H9 (cell line): ENCODE results near the gene IL11RA. TPM values are rescaled to one million over a fixed set of nuclear protein-coding genes. Genes with fewer than 3 reads are reported as not detected.

Experiments used
- DNase-seq: peaks from one replicate; pipeline ENCODE4 v3.0.0-alpha.2; 2017
- H2AFZ ChIP-seq: one replicate; pipeline ENCODE4 v1.6.1; 2013; ENCODE audit warnings: mild to moderate bottlenecking, low read length, control low read depth, moderate library complexity
- H2AK5ac ChIP-seq: 2 replicates; pipeline ENCODE4 v1.6.1; 2013; ENCODE audit warnings: low read length, control low read depth, mixed read lengths; ENCODE audit not compliant: insufficient read length
- H2BK120ac ChIP-seq: one replicate; pipeline ENCODE4 v1.6.1; 2013; ENCODE audit warnings: low read depth, mild to moderate bottlenecking, low read length, control low read depth, inconsistent platforms; ENCODE audit not compliant: poor library complexity, severe bottlenecking
- H2BK12ac ChIP-seq: 2 replicates; pipeline ENCODE4 v1.6.1; 2013; ENCODE audit warnings: low read length, control low read depth, mixed read lengths, low read depth; ENCODE audit not compliant: insufficient read length
- H2BK15ac ChIP-seq: 2 replicates; pipeline ENCODE4 v1.6.1; 2013; ENCODE audit warnings: low read depth, low read length, control low read depth
- H2BK20ac ChIP-seq: one replicate; pipeline ENCODE4 v1.6.1; 2013; ENCODE audit warnings: low read depth, mild to moderate bottlenecking, low read length, control low read depth, inconsistent platforms; ENCODE audit not compliant: poor library complexity, severe bottlenecking
- H2BK5ac ChIP-seq: 2 replicates; pipeline ENCODE4 v1.6.1; 2013; ENCODE audit warnings: low read length, control low read depth, mixed read lengths; ENCODE audit not compliant: insufficient read length
- H3K14ac ChIP-seq: 2 replicates; pipeline ENCODE4 v1.6.1; 2013; ENCODE audit warnings: low read length, control low read depth; ENCODE audit not compliant: insufficient read depth
- H3K18ac ChIP-seq: 2 replicates; pipeline ENCODE4 v1.6.1; 2013; ENCODE audit warnings: low read depth, mild to moderate bottlenecking, mixed read lengths, low read length, control low read depth; ENCODE audit not compliant: insufficient read length
- H3K23ac ChIP-seq: 2 replicates; pipeline ENCODE4 v1.6.1; 2013; ENCODE audit warnings: low read length, control low read depth, mixed read lengths, low read depth; ENCODE audit not compliant: insufficient read length
- H3K23me2 ChIP-seq: 2 replicates; pipeline ENCODE4 v1.6.1; 2013; ENCODE audit warnings: low read depth, mild to moderate bottlenecking, mixed read lengths, low read length, control low read depth; ENCODE audit not compliant: insufficient read length, poor library complexity, severe bottlenecking
- H3K27ac ChIP-seq: 2 replicates; pipeline ENCODE4 v1.5.1; 2013; ENCODE audit warnings: low read length, control low read depth, mixed read lengths, low read depth; ENCODE audit not compliant: insufficient read length
- H3K27me3 ChIP-seq: 2 replicates; pipeline ENCODE4 v1.6.1; 2013; ENCODE audit warnings: low read length, control low read depth, inconsistent platforms; ENCODE audit not compliant: insufficient read depth
- H3K4ac ChIP-seq: 2 replicates; pipeline ENCODE4 v1.6.1; 2013; ENCODE audit warnings: low read depth, mild to moderate bottlenecking, control low read depth, inconsistent platforms, low read length, moderate library complexity
- H3K4me1 ChIP-seq: 2 replicates; pipeline ENCODE4 v1.6.1; 2013; ENCODE audit warnings: low read length, control low read depth, inconsistent platforms; ENCODE audit not compliant: insufficient read depth
- H3K4me2 ChIP-seq: 2 replicates; pipeline ENCODE4 v1.6.1; 2013; ENCODE audit warnings: low read length, control low read depth, mixed read lengths; ENCODE audit not compliant: insufficient read length, insufficient read depth
- H3K56ac ChIP-seq: 2 replicates; pipeline ENCODE4 v1.6.1; 2013; ENCODE audit warnings: low read depth, mild to moderate bottlenecking, mixed read lengths, low read length, control low read depth; ENCODE audit not compliant: insufficient read length
- H3K79me1 ChIP-seq: 2 replicates; pipeline ENCODE4 v1.6.1; 2013; ENCODE audit warnings: low read depth, mild to moderate bottlenecking, moderate library complexity, low read length, control low read depth, inconsistent platforms; ENCODE audit not compliant: insufficient read depth, poor library complexity, severe bottlenecking
- H3K79me2 ChIP-seq: 2 replicates; pipeline ENCODE4 v1.6.1; 2013; ENCODE audit warnings: low read length, control low read depth, inconsistent platforms; ENCODE audit not compliant: insufficient read depth
- H3K9ac ChIP-seq: 2 replicates; pipeline ENCODE4 v1.6.1; 2013; ENCODE audit warnings: low read length, control low read depth, mixed read lengths; ENCODE audit not compliant: insufficient read length; ENCODE audit errors: extremely low read depth
- H3K9me3 ChIP-seq: one replicate; pipeline ENCODE4 v1.6.1; 2013; ENCODE audit warnings: low read depth, low read length, inconsistent platforms; ENCODE audit not compliant: control insufficient read depth
- H3T11ph ChIP-seq: one replicate; pipeline ENCODE4 v1.6.1; 2013; ENCODE audit warnings: mild to moderate bottlenecking, low read length, control low read depth, inconsistent platforms
- H4K20me1 ChIP-seq: one replicate; pipeline ENCODE4 v1.6.1; 2013; ENCODE audit not compliant: control insufficient read depth, insufficient read length, insufficient read depth
- H4K5ac ChIP-seq: 2 replicates; pipeline ENCODE4 v1.6.1; 2013; ENCODE audit warnings: low read depth, mild to moderate bottlenecking, mixed read lengths, low read length, control low read depth; ENCODE audit not compliant: insufficient read length
- H4K8ac ChIP-seq: replicated peaks from 2 replicates; pipeline ENCODE4 v1.6.1; 2013; ENCODE audit warnings: low read length, control low read depth, mixed read lengths, low read depth; ENCODE audit not compliant: insufficient read length
- H4K91ac ChIP-seq: 2 replicates; pipeline ENCODE4 v1.6.1; 2013; ENCODE audit warnings: low read depth, mild to moderate bottlenecking, moderate library complexity, mixed read lengths, low read length, control low read depth; ENCODE audit not compliant: insufficient read length
- H3K27ac Mint-ChIP-seq, 3 experiments: 2 replicates in 2 of 3; 3 replicates in 1 of 3; pipeline ENCODE4 v1.8.0; 2020 to 2021; ENCODE audit warnings: mixed read lengths in 3 of 3, mild to moderate bottlenecking in 1 of 3, moderate library complexity in 1 of 3
- H3K27me3 Mint-ChIP-seq: 2 replicates; pipeline ENCODE4 v1.8.0; 2021; ENCODE audit warnings: low read depth, mild to moderate bottlenecking, moderate library complexity, mixed read lengths
- H3K36me3 Mint-ChIP-seq, 3 experiments: 2 replicates in 2 of 3; 3 replicates in 1 of 3; pipeline ENCODE4 v1.8.0; 2020 to 2021; ENCODE audit warnings: low read depth in 3 of 3, mixed read lengths in 3 of 3; ENCODE audit not compliant: insufficient read depth in 1 of 3
- H3K4me1 Mint-ChIP-seq, 2 experiments: 2 replicates each; pipeline ENCODE4 v1.8.0; 2020; ENCODE audit warnings: mixed read lengths in 2 of 2
- H3K4me3 Mint-ChIP-seq, 2 experiments: 2 replicates in 1 of 2; 3 replicates in 1 of 2; pipeline ENCODE4 v1.8.0; 2020 to 2021; ENCODE audit warnings: mild to moderate bottlenecking in 2 of 2, mixed read lengths in 2 of 2, moderate library complexity in 1 of 2
- H3K9me3 Mint-ChIP-seq, 2 experiments: 2 replicates in 1 of 2; 3 replicates in 1 of 2; pipeline ENCODE4 v1.8.0; 2020; ENCODE audit warnings: mild to moderate bottlenecking in 2 of 2, mixed read lengths in 2 of 2, moderate library complexity in 1 of 2
- CTCF ChIP-seq: fragments of 200-600 bp; sonication (generic); conservative IDR thresholded peaks from 3 replicates; pipeline ENCODE4 v1.8.0; 2021; ENCODE audit warnings: antibody characterized with exemption, mild to moderate bottlenecking
- WGBS: extraction: QIAGEN DNeasy Blood & Tissue Kit; methylation state at CpG from one replicate; pipeline ENCODE4 v1.1.7; 2013; ENCODE audit warnings: missing lambda C conversion rate, low lambda C conversion rate, mixed read lengths; ENCODE audit not compliant: insufficient read length; ENCODE audit errors: extremely low coverage; 5-methylcytosine and 5-hydroxymethylcytosine counted together
- total RNA-seq: library from RNA; stranded (reverse); gene quantifications from 2 replicates; pipeline ENCODE4 v1.2.1, GENCODE V29; 2021

Gene IL11RA
- total RNA-seq, 1 experiment from 2014 or later: 8.7 TPM

GRCh38 chr9:34691936-34692315, 39.9 kb downstream of the IL11RA start:
- Histone ChIP-seq H3K4me1 (peaks cover 5% of the 10 kb centered on the region; the same call in 1 of the 2 replicates), H3K27ac (no peak overlapping the region), H3K18ac (no peak overlapping the region), H3K4me2 (no peak overlapping the region), H2BK20ac (no peak overlapping the region), H3K27me3 (no peaks in the 10 kb centered on the region), H4K91ac (no peak overlapping the region), H3K14ac (no peak overlapping the region), H3K9me3 (no peaks in the 10 kb centered on the region), H2BK120ac (no peak overlapping the region), H3K4ac (no peak overlapping the region), H4K5ac (no peak overlapping the region), H2BK15ac (no peak overlapping the region), H3T11ph (no peak overlapping the region), H3K9ac (no peak overlapping the region), H3K56ac (no peak overlapping the region), H3K79me1 (no peaks in the 10 kb centered on the region), H2BK5ac (no peak overlapping the region), H3K23me2 (no peaks in the 10 kb centered on the region), H2BK12ac (no peak overlapping the region), H2AK5ac (no peak overlapping the region), H3K79me2 (no peaks in the 10 kb centered on the region), H2AFZ (no peak overlapping the region), H3K23ac (no peak overlapping the region), H4K8ac (no peak overlapping the region), H4K20me1 (no peaks in the 10 kb centered on the region)
- no peaks in the 10 kb centered on the region; a peak in 1 of 7 replicates for H3K36me3 Mint-ChIP-seq
- no peaks in the 10 kb centered on the region for H3K9me3 Mint-ChIP-seq
- WGBS: no CpG with 5 or more reads among the region's 5 CpGs
- no peak overlapping the region for H3K27ac Mint-ChIP-seq
- no peak for DNase-seq
- no peaks in the 10 kb centered on the region; the same call in none of the 2 replicates for H3K27me3 Mint-ChIP-seq
- no peak overlapping the region for H3K4me3 Mint-ChIP-seq
- peaks cover 13 to 16% of the 10 kb centered on the region in 2 experiments for H3K4me1 Mint-ChIP-seq
- TF ChIP-seq CTCF: no peak
